H1 (cell line): ENCODE data around the gene PGAM2. TPM values are rescaled to one million over a fixed set of nuclear protein-coding genes. Genes with fewer than 3 reads are reported as not detected.

Experiments used
- CTCF ChIA-PET: fragments of 300-600 bp; sonication (Branson Sonifier 250); formaldehyde crosslinking; loops from one replicate; lab custom pipeline; 2021; ENCODE audit not compliant: partially characterized antibody; lab: Charles Lee
- POLR2A ChIA-PET: fragments of 300-600 bp; sonication (Branson Sonifier 250); formaldehyde crosslinking; loops from one replicate; lab custom pipeline; 2021; ENCODE audit warnings: inconsistent platforms; ENCODE audit not compliant: partially characterized antibody; lab: Charles Lee
- DNase-seq, 2 experiments: peaks; one replicate each; pipeline versions ENCODE4 v3.0.0 to v3.0.0-alpha.2; 2010 to 2022; ENCODE audit warnings: low spot score in 2 of 2, low read depth in 1 of 2, mixed read lengths in 1 of 2
- FAIRE-seq: peaks from 2 replicates; lab custom pipeline; 2011; peaks lifted over from hg19 to GRCh38; lab: Jason Lieb, UNC
- H2AFZ ChIP-seq: 2 replicates; pipeline ENCODE4 v1.8.1; 2012; ENCODE audit warnings: low read length, inconsistent platforms
- H2AK5ac ChIP-seq: 2 replicates; pipeline ENCODE4 v1.6.1; 2013; ENCODE audit warnings: low read depth, low read length
- H2BK120ac ChIP-seq: replicated peaks from 2 replicates; pipeline ENCODE3; 2013; ENCODE audit warnings: low read depth, low read length, inconsistent platforms
- H2BK12ac ChIP-seq: 2 replicates; pipeline ENCODE4 v1.6.1; 2013; ENCODE audit warnings: low read depth, low read length
- H2BK15ac ChIP-seq: 2 replicates; pipeline ENCODE4 v1.6.1; 2013; ENCODE audit warnings: low read length
- H2BK20ac ChIP-seq: 2 replicates; pipeline ENCODE4 v1.6.1; 2013; ENCODE audit warnings: low read length
- H2BK5ac ChIP-seq: 2 replicates; pipeline ENCODE4 v1.6.1; 2013; ENCODE audit warnings: low read depth, low read length
- H3K14ac ChIP-seq: 2 replicates; pipeline ENCODE4 v1.6.1; 2013; ENCODE audit warnings: inconsistent platforms; ENCODE audit not compliant: insufficient read length
- H3K18ac ChIP-seq: 2 replicates; pipeline ENCODE4 v1.6.1; 2013; ENCODE audit warnings: low read length; ENCODE audit errors: extremely low read depth
- H3K23ac ChIP-seq: 2 replicates; pipeline ENCODE4 v1.6.1; 2013; ENCODE audit warnings: inconsistent platforms; ENCODE audit not compliant: insufficient read length
- H3K23me2 ChIP-seq: 2 replicates; pipeline ENCODE4 v1.6.1; 2013; ENCODE audit warnings: low read depth, low read length
- H3K27ac ChIP-seq: 2 replicates; pipeline ENCODE4 v1.6.1; 2011; ENCODE audit warnings: low read depth, low read length, inconsistent platforms
- H3K27me3 ChIP-seq, 4 experiments: replicated peaks in 1 of 4; 1 replicate in 1 of 4; 2 replicates in 3 of 4; pipeline versions ENCODE4 v1.6.1 to v1.8.1; 2011 to 2013; ENCODE audit warnings: low read length in 3 of 4, mild to moderate bottlenecking in 3 of 4, inconsistent platforms in 2 of 4, mixed read lengths in 2 of 4, moderate library complexity in 1 of 4; ENCODE audit not compliant: control insufficient read depth in 3 of 4, insufficient read depth in 3 of 4; ENCODE audit errors: extremely low read depth in 1 of 4
- H3K36me3 ChIP-seq, 4 experiments: 2 replicates each; pipeline versions ENCODE4 v1.6.1 to v1.8.1; 2011 to 2013; ENCODE audit warnings: mild to moderate bottlenecking in 4 of 4, low read length in 3 of 4, moderate library complexity in 2 of 4, control low read depth in 1 of 4, inconsistent platforms in 1 of 4; ENCODE audit not compliant: insufficient read depth in 4 of 4, control insufficient read depth in 2 of 4
- H3K4ac ChIP-seq: replicated peaks from 2 replicates; pipeline ENCODE3; 2013; ENCODE audit warnings: low read length, low read depth, mixed read lengths, inconsistent platforms; ENCODE audit not compliant: insufficient read length
- H3K4me1 ChIP-seq, 4 experiments: replicated peaks in 1 of 4; 1 replicate in 1 of 4; 2 replicates in 3 of 4; pipeline versions ENCODE4 v1.6.1 to v1.8.1; 2011 to 2013; ENCODE audit warnings: low read length in 3 of 4, inconsistent platforms in 2 of 4, mixed read lengths in 1 of 4; ENCODE audit not compliant: insufficient read depth in 4 of 4, control insufficient read depth in 3 of 4
- H3K4me2 ChIP-seq, 2 experiments: 2 replicates each; pipeline versions ENCODE4 v1.6.1 to v1.8.1; 2011 to 2013; ENCODE audit warnings: low read depth in 2 of 2, low read length in 2 of 2, control low read depth in 1 of 2, inconsistent platforms in 1 of 2, mild to moderate bottlenecking in 1 of 2; ENCODE audit not compliant: insufficient read depth in 1 of 2
- H3K4me3 ChIP-seq, 4 experiments: fragments of 200-600, 300-600 bp in 1 of 4; sonication (generic), shearing (Covaris generic), sonication (Bioruptor Twin) in 1 of 4; 2 replicates each; pipeline versions ENCODE4 v1.5.1 to v1.8.1; 2011 to 2016; ENCODE audit warnings: low read length in 4 of 4, low read depth in 3 of 4, control low read depth in 2 of 4, inconsistent platforms in 2 of 4, mild to moderate bottlenecking in 2 of 4, mixed read lengths in 1 of 4, moderate library complexity in 1 of 4; ENCODE audit not compliant: insufficient read depth in 2 of 4; ENCODE audit errors: extremely low read depth in 1 of 4
- H3K56ac ChIP-seq: replicated peaks from 2 replicates; pipeline ENCODE3; 2013; ENCODE audit warnings: low read depth, mild to moderate bottlenecking, mixed read lengths, low read length, inconsistent platforms; ENCODE audit not compliant: insufficient read length
- H3K79me1 ChIP-seq: 2 replicates; pipeline ENCODE4 v1.6.1; 2013; ENCODE audit warnings: low read depth, low read length, control low read depth
- H3K79me2 ChIP-seq, 2 experiments: 2 replicates each; pipeline versions ENCODE4 v1.6.1 to v1.8.1; 2012 to 2013; ENCODE audit warnings: low read length in 2 of 2, mild to moderate bottlenecking in 2 of 2, inconsistent platforms in 1 of 2; ENCODE audit not compliant: insufficient read depth in 2 of 2, control insufficient read depth in 1 of 2
- H3K9ac ChIP-seq, 4 experiments: replicated peaks in 1 of 4; 1 replicate in 1 of 4; 2 replicates in 3 of 4; pipeline versions ENCODE4 v1.6.1 to v1.8.1; 2011 to 2013; ENCODE audit warnings: low read depth in 3 of 4, low read length in 3 of 4, control low read depth in 2 of 4, mild to moderate bottlenecking in 2 of 4, moderate library complexity in 2 of 4, inconsistent platforms in 1 of 4; ENCODE audit errors: extremely low read depth in 1 of 4
- H3K9me3 ChIP-seq, 2 experiments: 2 replicates each; pipeline versions ENCODE4 v1.6.1 to v1.8.1; 2012 to 2013; ENCODE audit warnings: mild to moderate bottlenecking in 2 of 2, moderate library complexity in 2 of 2, control low read depth in 1 of 2, inconsistent platforms in 1 of 2, low read depth in 1 of 2, low read length in 1 of 2, mixed read lengths in 1 of 2; ENCODE audit not compliant: insufficient read depth in 2 of 2
- H4K20me1 ChIP-seq, 2 experiments: replicated peaks in 1 of 2; 2 replicates each; pipeline versions ENCODE3 to v1.8.1; 2011 to 2013; ENCODE audit warnings: inconsistent platforms in 2 of 2, low read length in 2 of 2, mild to moderate bottlenecking in 1 of 2; ENCODE audit not compliant: insufficient read depth in 2 of 2, control insufficient read depth in 1 of 2
- H4K5ac ChIP-seq: 2 replicates; pipeline ENCODE4 v1.6.1; 2013; ENCODE audit warnings: low read length, low read depth, mixed read lengths, inconsistent platforms; ENCODE audit not compliant: insufficient read length
- H4K8ac ChIP-seq: 2 replicates; pipeline ENCODE4 v1.8.0; 2013; ENCODE audit warnings: mild to moderate bottlenecking, moderate library complexity, low read length, inconsistent platforms; ENCODE audit not compliant: insufficient read depth; ENCODE audit errors: extremely low read depth
- H4K91ac ChIP-seq: replicated peaks from 2 replicates; pipeline ENCODE3; 2013; ENCODE audit warnings: low read length, mixed read lengths, inconsistent platforms; ENCODE audit not compliant: insufficient read length
- CEBPB ChIP-seq: IDR thresholded peaks from 2 replicates; pipeline ENCODE4 v1.6.1; 2012; ENCODE audit warnings: low read depth, low read length
- POLR2A ChIP-seq, 2 experiments: IDR thresholded peaks; 1 replicate in 1 of 2; 2 replicates in 1 of 2; pipeline ENCODE4 v1.6.1; 2011; ENCODE audit warnings: low read depth in 2 of 2, low read length in 2 of 2, mild to moderate bottlenecking in 2 of 2; ENCODE audit errors: control extremely low read depth in 1 of 2
- SIN3A ChIP-seq, 2 experiments: IDR thresholded peaks in 1 of 2; conservative IDR thresholded peaks in 1 of 2; 2 replicates each; pipeline ENCODE4 v1.6.1; 2011 to 2012; ENCODE audit warnings: low read length in 2 of 2, improper control_type of control experiment in 1 of 2, low read depth in 1 of 2, mild to moderate bottlenecking in 1 of 2
- TAF1 ChIP-seq: IDR thresholded peaks from 2 replicates; pipeline ENCODE4 v1.6.1; 2011; ENCODE audit warnings: mild to moderate bottlenecking, low read depth, low read length
- WGBS, 2 experiments: shearing (Covaris generic) in 1 of 2; methylation state at CpG; one replicate each; pipeline versions ENCODE4 v1.1.6 to v1.1.7; 2013 to 2015; ENCODE audit warnings: low lambda C conversion rate in 2 of 2, mixed read lengths in 2 of 2, inconsistent platforms in 1 of 2, low coverage in 1 of 2, missing lambda C conversion rate in 1 of 2; ENCODE audit not compliant: insufficient replicate concordance in 2 of 2, insufficient coverage in 1 of 2, insufficient read length in 1 of 2; ENCODE audit errors: extremely low coverage in 1 of 2, missing lambda C conversion rate in 1 of 2; 5-methylcytosine and 5-hydroxymethylcytosine counted together
- polyA plus RNA-seq, 7 experiments: library from polyadenylated mRNA; depleted of rRNA in 3 of 7; stranded (reverse) in 5 of 7; unstranded in 2 of 7; fragments of >200 nt in 5 of 7; fragments of 200-250 nt in 2 of 7; gene quantifications; 1 replicate in 5 of 7; 2 replicates in 1 of 7; 4 replicates in 1 of 7; pipeline versions ENCODE4 v1.2.1 to v1.2.3, GENCODE V29; 2011 to 2013; ENCODE audit warnings: missing spikeins in 2 of 7, mixed read lengths in 2 of 7
- total RNA-seq: library from RNA; stranded (reverse); fragmentation: NEBNext Ultra II Directional; extraction: Animal tissue kit (Norgen Biotek cat#: 25700); gene quantifications from 2 replicates; pipeline ENCODE4 v1.2.1, GENCODE V29; 2021

The PGAM2 gene
- total and polyA plus RNA-seq, 2 of the 8 experiments (the other 6 are each of a cell fraction or from before 2014, with no cell fraction given): 2.1 to 2.9 TPM

DNA sequence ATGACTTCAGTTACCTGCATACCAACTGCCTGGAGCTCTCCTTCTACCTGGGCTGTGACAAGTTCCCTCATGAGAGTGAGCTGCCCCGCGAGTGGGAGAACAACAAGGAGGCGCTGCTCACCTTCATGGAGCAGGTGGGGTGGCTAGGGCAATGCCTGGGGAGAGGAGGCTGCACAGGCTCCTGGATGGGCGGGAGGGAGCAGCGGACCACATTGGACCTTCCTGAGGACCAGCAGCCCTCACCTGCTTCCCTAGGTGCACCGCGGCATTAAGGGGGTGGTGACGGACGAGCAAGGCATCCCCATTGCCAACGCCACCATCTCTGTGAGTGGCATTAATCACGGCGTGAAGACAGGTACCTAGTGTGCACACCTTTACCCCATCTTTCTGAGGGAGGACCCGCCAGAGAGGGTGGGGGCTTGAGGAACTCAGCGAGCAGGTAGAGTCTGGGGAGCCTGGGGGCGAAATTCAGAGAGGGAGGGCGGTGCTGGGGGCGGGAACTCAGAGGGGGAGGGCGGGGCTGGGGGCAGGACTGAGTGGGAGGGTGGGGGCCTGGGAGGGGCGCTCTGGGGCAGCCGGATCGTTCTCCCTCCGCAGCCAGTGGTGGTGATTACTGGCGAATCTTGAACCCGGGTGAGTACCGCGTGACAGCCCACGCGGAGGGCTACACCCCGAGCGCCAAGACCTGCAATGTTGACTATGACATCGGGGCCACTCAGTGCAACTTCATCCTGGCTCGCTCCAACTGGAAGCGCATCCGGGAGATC lies 47.8 kb upstream of the PGAM2 start:
- Histone ChIP-seq H3K4me1 (peaks cover 0 to 2% (median 0%) of the 10 kb centered on the region in 4 experiments; a peak in 1 of 7 replicates), H2BK120ac (no peak overlapping the region), H3K79me2 (no peaks in the 10 kb centered on the region), H3K27ac (no peak overlapping the region), H4K20me1 (peaks cover 0 to 11% of the 10 kb centered on the region in 2 experiments), H3K23ac (no peak overlapping the region), H2BK5ac (no peak overlapping the region), H3K9me3 (no peaks in the 10 kb centered on the region), H3K27me3 (no peaks in the 10 kb centered on the region), H3K4me2 (no peak overlapping the region), H2AK5ac (no peak overlapping the region), H2BK12ac (no peak overlapping the region), H3K4me3 (no peak overlapping the region), H4K8ac (no peak overlapping the region), H2BK15ac (no peak overlapping the region), H3K4ac (no peak overlapping the region), H4K91ac (no peak overlapping the region), H3K9ac (no peak overlapping the region), H3K18ac (no peak overlapping the region), H4K5ac (no peak overlapping the region), H3K23me2 (no peaks in the 10 kb centered on the region), H3K14ac (no peak overlapping the region), H2BK20ac (no peak overlapping the region), H2AFZ (no peak overlapping the region), H3K56ac (no peak overlapping the region), H3K36me3 (peaks cover 9 to 39% (median 23%) of the 10 kb centered on the region in 4 experiments; a peak in 6 of 8 replicates), H3K79me1 (no peaks in the 10 kb centered on the region)
- TF ChIP-seq TAF1 (no peak), POLR2A (IDR thresholded peaks at IDR 0.05; ENCODE audit: control extremely low read depth in 1 of 2, low read depth in 2 of 2, low read length in 2 of 2) (peak in 1 of 2 experiments; percentile 35; a peak in 1 of 3 replicates), CEBPB (no peak), SIN3A (conservative IDR thresholded peaks at IDR 0.05 in 1 of 2, IDR thresholded peaks at IDR 0.05 in 1 of 2; ENCODE audit: low read depth in 1 of 2, low read length in 2 of 2) (no peak)
- POLR2A ChIA-PET: interaction anchor here (1.0 to 3.4 kb wide), 7 partner anchors 11 to 69 kb away, joined by 3 to 50 read pairs (median 3); partner anchors contain the start of gene POLD2
- CTCF ChIA-PET: interaction anchor here (0.9 to 2.6 kb wide), 2 partner anchors 9 to 47 kb away, joined by 4 to 10 read pairs; partner anchors contain the start of gene PGAM2
- 89% methylated on average over 20 of the region's 34 CpGs; no CpG with 5 or more reads in 1 of the 2 experiments for WGBS, 2 experiments
- DNase-seq (no peak), FAIRE-seq (no peak)
